Measurements from ENCODE around the gene CRABP1.

GRCh38 chr15:78364233-78364632 lies 24.1 kb downstream of the CRABP1 start:
- no peak for TF ChIP-seq YY1 (IDR thresholded peaks at IDR 0.05; ENCODE audit: insufficient read depth, insufficient read length)
- no peak for TF ChIP-seq SUZ12 (IDR thresholded peaks at IDR 0.05; ENCODE audit: extremely low read depth, insufficient read depth, insufficient read length)
- no peak for TF ChIP-seq ZNF274 (IDR thresholded peaks at IDR 0.05; ENCODE audit: low read depth, low read length)
